Trophoblast cell (in vitro differentiated cells and primary cell): ENCODE data around the gene ST7.
A peak's percentile ranks its signal among the peaks of the same experiment; 100 is the strongest.

ENCODE experiments used
- DNase-seq, 2 donors: peaks; one replicate each; pipeline ENCODE4 v3.0.0-alpha.2; 2016
- H2AFZ ChIP-seq: 2 replicates; pipeline ENCODE4 v1.6.1; 2013; ENCODE audit warnings: low read length, moderate library complexity, mild to moderate bottlenecking; ENCODE audit not compliant: insufficient read depth, poor library complexity
- H2AK5ac ChIP-seq: 2 replicates; pipeline ENCODE4 v1.6.1; 2013; ENCODE audit warnings: mild to moderate bottlenecking, low read length
- H2BK120ac ChIP-seq: 2 replicates; pipeline ENCODE4 v1.6.1; 2013; ENCODE audit warnings: low read length, mild to moderate bottlenecking, moderate library complexity; ENCODE audit not compliant: insufficient read depth, poor library complexity
- H2BK12ac ChIP-seq: 2 replicates; pipeline ENCODE4 v1.6.1; 2013; ENCODE audit warnings: mild to moderate bottlenecking, low read length, moderate library complexity
- H2BK5ac ChIP-seq: 2 replicates; pipeline ENCODE4 v1.6.1; 2013; ENCODE audit warnings: low read length, low read depth, moderate library complexity, mild to moderate bottlenecking; ENCODE audit not compliant: poor library complexity
- H3K14ac ChIP-seq: 2 replicates; pipeline ENCODE4 v1.6.1; 2013; ENCODE audit warnings: mild to moderate bottlenecking, low read length
- H3K18ac ChIP-seq: 2 replicates; pipeline ENCODE4 v1.6.1; 2013; ENCODE audit warnings: mild to moderate bottlenecking, low read length
- H3K23ac ChIP-seq: 2 replicates; pipeline ENCODE4 v1.6.1; 2013; ENCODE audit warnings: low read length
- H3K27ac ChIP-seq: 2 replicates; pipeline ENCODE4 v1.5.1; 2013; ENCODE audit warnings: low read depth, mild to moderate bottlenecking, inconsistent platforms, low read length, moderate library complexity
- H3K27me3 ChIP-seq: 2 replicates; pipeline ENCODE4 v1.6.1; 2013; ENCODE audit warnings: inconsistent platforms, mild to moderate bottlenecking, low read length, moderate library complexity; ENCODE audit not compliant: insufficient read depth
- H3K36me3 ChIP-seq, 2 experiments: 1 replicate in 1 of 2; 2 replicates in 1 of 2; pipeline ENCODE4 v1.6.1; 2013; ENCODE audit warnings: low read length in 2 of 2, mild to moderate bottlenecking in 2 of 2, moderate library complexity in 1 of 2; ENCODE audit not compliant: insufficient read depth in 2 of 2, control insufficient read depth in 1 of 2
- H3K4ac ChIP-seq: 2 replicates; pipeline ENCODE4 v1.6.1; 2013; ENCODE audit warnings: low read depth, mild to moderate bottlenecking, low read length, moderate library complexity
- H3K4me1 ChIP-seq, 2 experiments: 1 replicate in 1 of 2; 2 replicates in 1 of 2; pipeline ENCODE4 v1.6.1; 2013; ENCODE audit warnings: low read length in 2 of 2, mild to moderate bottlenecking in 2 of 2, moderate library complexity in 1 of 2; ENCODE audit not compliant: insufficient read depth in 2 of 2, control insufficient read depth in 1 of 2
- H3K4me2 ChIP-seq: 2 replicates; pipeline ENCODE4 v1.6.1; 2013; ENCODE audit warnings: inconsistent platforms, mild to moderate bottlenecking, low read length, moderate library complexity
- H3K4me3 ChIP-seq: 2 replicates; pipeline ENCODE4 v1.5.1; 2013; ENCODE audit warnings: mild to moderate bottlenecking, low read depth, low read length, inconsistent platforms
- H3K79me1 ChIP-seq: one replicate; pipeline ENCODE4 v1.6.1; 2013; ENCODE audit warnings: low read length
- H3K79me2 ChIP-seq: 2 replicates; pipeline ENCODE4 v1.6.1; 2013; ENCODE audit warnings: low read length, mild to moderate bottlenecking; ENCODE audit not compliant: control insufficient read depth, insufficient read depth, poor library complexity
- H3K9ac ChIP-seq: 2 replicates; pipeline ENCODE4 v1.6.1; 2013; ENCODE audit warnings: mild to moderate bottlenecking, low read length
- H3K9me3 ChIP-seq: 2 replicates; pipeline ENCODE4 v1.6.1; 2013; ENCODE audit warnings: low read depth, mild to moderate bottlenecking, control low read depth, inconsistent platforms, low read length; ENCODE audit not compliant: insufficient read depth
- H4K12ac ChIP-seq: 2 replicates; pipeline ENCODE4 v1.6.1; 2013; ENCODE audit warnings: low read depth, mild to moderate bottlenecking, low read length, moderate library complexity
- H4K8ac ChIP-seq: 2 replicates; pipeline ENCODE4 v1.6.1; 2013; ENCODE audit warnings: low read depth, mild to moderate bottlenecking, low read length, moderate library complexity
- H4K91ac ChIP-seq: one replicate; pipeline ENCODE4 v1.6.1; 2013; ENCODE audit warnings: low read depth, mild to moderate bottlenecking, low read length, moderate library complexity
- WGBS: extraction: QIAGEN DNeasy Blood & Tissue Kit; methylation state at CpG from one replicate; pipeline ENCODE4 v1.1.7; 2013; ENCODE audit warnings: missing lambda C conversion rate; ENCODE audit not compliant: insufficient read length, insufficient coverage; ENCODE audit errors: extremely low coverage; 5-methylcytosine and 5-hydroxymethylcytosine counted together

ST7 gene

GRCh38 chr7:117216010-117216409 lies 262.7 kb downstream of the ST7 start:
- H2BK5ac ChIP-seq, result no peak overlapping the region
- no peaks in the 10 kb centered on the region for H3K27me3 ChIP-seq
- no peak overlapping the region for H4K12ac ChIP-seq
- H3K4ac ChIP-seq, result no peak overlapping the region
- no peak overlapping the region for H2BK12ac ChIP-seq
- H4K8ac ChIP-seq, result no peak overlapping the region
- no peak overlapping the region for H2AK5ac ChIP-seq
- H3K4me1 ChIP-seq, result peaks cover 0 to 2% of the 10 kb centered on the region in 2 experiments
- no peaks in the 10 kb centered on the region for H3K79me2 ChIP-seq
- no peak overlapping the region for H2BK120ac ChIP-seq
- no peak overlapping the region for H3K18ac ChIP-seq
- H2AFZ ChIP-seq, result no peak overlapping the region
- no peak overlapping the region for H3K27ac ChIP-seq
- H3K36me3 ChIP-seq, result peaks cover 3 to 5% of the 10 kb centered on the region in 2 experiments
- no peak overlapping the region for H3K9ac ChIP-seq
- H3K9me3 ChIP-seq, result no peaks in the 10 kb centered on the region
- whole genome bisulfite sequencing, result no CpG with 5 or more reads among the region's 1 CpG
- H3K14ac ChIP-seq, result no peak overlapping the region
- DNase-seq, result no peak
- H3K23ac ChIP-seq, result no peak overlapping the region
- H3K79me1 ChIP-seq, result no peaks in the 10 kb centered on the region
- no peak overlapping the region for H3K4me3 ChIP-seq
- no peak overlapping the region for H4K91ac ChIP-seq
- H3K4me2 ChIP-seq, result no peak overlapping the region

- Histone ChIP-seq H2BK5ac (no peak overlapping the region), H3K27ac (no peak overlapping the region), H3K36me3 (peaks cover 3 to 5% of the 10 kb centered on the region in 2 experiments), H2BK120ac (no peak overlapping the region), H2AK5ac (no peak overlapping the region), H3K4me1 (peaks cover 0 to 2% of the 10 kb centered on the region in 2 experiments), H3K9me3 (no peaks in the 10 kb centered on the region), H3K4ac (no peak overlapping the region), H3K27me3 (no peaks in the 10 kb centered on the region), H2AFZ (no peak overlapping the region), H3K79me2 (no peaks in the 10 kb centered on the region), H3K23ac (no peak overlapping the region), H3K4me3 (no peak overlapping the region), H3K4me2 (no peak overlapping the region), H3K14ac (no peak overlapping the region), H3K18ac (no peak overlapping the region), H3K79me1 (no peaks in the 10 kb centered on the region), H4K8ac (no peak overlapping the region), H2BK12ac (no peak overlapping the region), H4K12ac (no peak overlapping the region), H4K91ac (no peak overlapping the region), H3K9ac (no peak overlapping the region)
- WGBS, result no CpG with 5 or more reads among the region's 5 CpGs
- no peak for DNase-seq
Observed at GRCh38 chr7:117216436-117217069, 263.3 kb downstream of the ST7 start.

GRCh38 chr7:117217106-117218035 lies 264.1 kb downstream of the ST7 start:
- Histone ChIP-seq H3K23ac (no peak overlapping the region), H3K79me2 (no peaks in the 10 kb centered on the region), H4K8ac (no peak overlapping the region), H3K36me3 (peaks cover 3 to 5% of the 10 kb centered on the region in 2 experiments), H3K27me3 (no peaks in the 10 kb centered on the region), H3K4ac (no peak overlapping the region), H3K4me3 (no peak overlapping the region), H4K12ac (no peak overlapping the region), H2BK120ac (no peak overlapping the region), H4K91ac (no peak overlapping the region), H2AK5ac (no peak overlapping the region), H3K4me2 (no peak overlapping the region), H3K27ac (no peak overlapping the region), H2BK5ac (no peak overlapping the region), H3K4me1 (peaks cover 0 to 2% of the 10 kb centered on the region in 2 experiments), H2BK12ac (no peak overlapping the region), H3K14ac (no peak overlapping the region), H3K18ac (no peak overlapping the region), H3K9me3 (no peaks in the 10 kb centered on the region), H3K9ac (no peak overlapping the region), H3K79me1 (no peaks in the 10 kb centered on the region), H2AFZ (no peak overlapping the region)
- WGBS, result no CpG with 5 or more reads among the region's 6 CpGs
- peak; percentile 23 to 73 for DNase-seq

GRCh38 chr7:117218700-117219099 lies 265.4 kb downstream of the ST7 start:
- H2AK5ac ChIP-seq, result no peak overlapping the region
- H3K4me3 ChIP-seq, result no peak overlapping the region
- no peak overlapping the region for H2BK12ac ChIP-seq
- H3K18ac ChIP-seq, result no peak overlapping the region
- WGBS, result no CpG with 5 or more reads among the region's 4 CpGs
- H2BK120ac ChIP-seq, result no peak overlapping the region
- H3K23ac ChIP-seq, result no peak overlapping the region
- H3K9me3 ChIP-seq, result no peaks in the 10 kb centered on the region
- H3K79me2 ChIP-seq, result no peaks in the 10 kb centered on the region
- H3K36me3 ChIP-seq, result peaks cover 5% of the 10 kb centered on the region in 2 experiments
- no peak overlapping the region for H2AFZ ChIP-seq
- no peak overlapping the region for H4K12ac ChIP-seq
- no peak overlapping the region for H3K27ac ChIP-seq
- H2BK5ac ChIP-seq, result no peak overlapping the region
- H4K8ac ChIP-seq, result no peak overlapping the region
- H3K27me3 ChIP-seq, result no peaks in the 10 kb centered on the region
- H3K4me1 ChIP-seq, result peaks cover 0 to 2% of the 10 kb centered on the region in 2 experiments
- no peak overlapping the region for H3K4me2 ChIP-seq
- H3K79me1 ChIP-seq, result no peaks in the 10 kb centered on the region
- DNase-seq, result no peak
- no peak overlapping the region for H3K9ac ChIP-seq
- no peak overlapping the region for H3K14ac ChIP-seq
- no peak overlapping the region for H3K4ac ChIP-seq
- H4K91ac ChIP-seq, result no peak overlapping the region
